ENCODE measurements around the gene PAQR8. TPM values are rescaled to one million over a fixed set of nuclear protein-coding genes. Genes with fewer than 3 reads are reported as not detected.

The PAQR8 gene
- total RNA-seq, 1 donor from 2014 or later: 1.5 TPM

GRCh38 chr6:52325695-52326471, 36.1 kb upstream of the PAQR8 start:
- no peak for DNase-seq (ENCODE audit: low read depth)
- peak overlapping the region; percentile 19 for H3K27ac Mint-ChIP-seq (ENCODE audit: unreplicated experiment)
- Histone ChIP-seq H3K79me2 (ENCODE audit: insufficient read depth, low read length) (no peaks in the 10 kb centered on the region), H3K4me2 (ENCODE audit: low read length) (no peak overlapping the region), H3K36me3 (ENCODE audit: insufficient read depth, low read length) (no peaks in the 10 kb centered on the region), H3K27ac (ENCODE audit: low read depth, low read length) (no peak overlapping the region), H3K9ac (ENCODE audit: low read length) (no peak overlapping the region), H3K4me1 (ENCODE audit: insufficient read depth, low read length) (no peaks in the 10 kb centered on the region), H3K4me3 (ENCODE audit: insufficient read depth, low read depth, low read length) (no peak overlapping the region), H3K27me3 (ENCODE audit: insufficient read depth, low read length) (no peaks in the 10 kb centered on the region), H4K20me1 (ENCODE audit: insufficient read depth, low read length) (no peaks in the 10 kb centered on the region), H3K9me3 (ENCODE audit: insufficient read depth, low read depth, low read length) (no peaks in the 10 kb centered on the region), H2AFZ (ENCODE audit: low read depth, low read length) (no peak overlapping the region)
- H3K4me1 Mint-ChIP-seq (ENCODE audit: low read depth, unreplicated experiment): peaks cover 4% of the 10 kb centered on the region
- no peaks in the 10 kb centered on the region for H3K36me3 Mint-ChIP-seq (ENCODE audit: low read depth, unreplicated experiment)
- no peaks in the 10 kb centered on the region for H3K9me3 Mint-ChIP-seq (ENCODE audit: unreplicated experiment)
- peaks cover 22% of the 10 kb centered on the region for H3K27me3 Mint-ChIP-seq (ENCODE audit: low read depth, unreplicated experiment)
- TF ChIP-seq CTCF (IDR thresholded peaks at IDR 0.05; ENCODE audit: insufficient read depth, low read depth, low read length): no peak
- no peak for TF ChIP-seq EZH2 (IDR thresholded peaks at IDR 0.05; ENCODE audit: insufficient read depth, low read length)
- no peak overlapping the region for H3K4me3 Mint-ChIP-seq (ENCODE audit: unreplicated experiment)
- no peak for FAIRE-seq

GRCh38 chr6:52326540-52327364, 35.2 kb upstream of the PAQR8 start:
- H3K36me3 ChIP-seq (ENCODE audit: insufficient read depth, low read length): no peaks in the 10 kb centered on the region
- Mint-ChIP-seq H3K9me3 (ENCODE audit: unreplicated experiment) (no peaks in the 10 kb centered on the region), H3K4me3 (ENCODE audit: unreplicated experiment) (peak overlapping the region; percentile 17), H3K27me3 (ENCODE audit: low read depth, unreplicated experiment) (peaks cover 19% of the 10 kb centered on the region), H3K36me3 (ENCODE audit: low read depth, unreplicated experiment) (no peaks in the 10 kb centered on the region), H3K27ac (ENCODE audit: unreplicated experiment) (no peak overlapping the region), H3K4me1 (ENCODE audit: low read depth, unreplicated experiment) (peaks cover 5% of the 10 kb centered on the region)
- no peaks in the 10 kb centered on the region for H3K27me3 ChIP-seq (ENCODE audit: insufficient read depth, low read length)
- FAIRE-seq (no peak), DNase-seq (ENCODE audit: low read depth) (no peak)
- H3K9ac ChIP-seq (ENCODE audit: low read length): no peak overlapping the region
- no peaks in the 10 kb centered on the region for H3K79me2 ChIP-seq (ENCODE audit: insufficient read depth, low read length)
- no peaks in the 10 kb centered on the region for H3K9me3 ChIP-seq (ENCODE audit: insufficient read depth, low read depth, low read length)
- H2AFZ ChIP-seq (ENCODE audit: low read depth, low read length): no peak overlapping the region
- no peaks in the 10 kb centered on the region for H4K20me1 ChIP-seq (ENCODE audit: insufficient read depth, low read length)
- no peak overlapping the region for H3K4me2 ChIP-seq (ENCODE audit: low read length)
- H3K4me3 ChIP-seq (ENCODE audit: insufficient read depth, low read depth, low read length): no peak overlapping the region
- no peaks in the 10 kb centered on the region for H3K4me1 ChIP-seq (ENCODE audit: insufficient read depth, low read length)
- no peak overlapping the region for H3K27ac ChIP-seq (ENCODE audit: low read depth, low read length)
- TF ChIP-seq CTCF (IDR thresholded peaks at IDR 0.05; ENCODE audit: insufficient read depth, low read depth, low read length): no peak
- no peak for TF ChIP-seq EZH2 (IDR thresholded peaks at IDR 0.05; ENCODE audit: insufficient read depth, low read length)
